ENCODE data around the gene MAPKAPK2.

DNA sequence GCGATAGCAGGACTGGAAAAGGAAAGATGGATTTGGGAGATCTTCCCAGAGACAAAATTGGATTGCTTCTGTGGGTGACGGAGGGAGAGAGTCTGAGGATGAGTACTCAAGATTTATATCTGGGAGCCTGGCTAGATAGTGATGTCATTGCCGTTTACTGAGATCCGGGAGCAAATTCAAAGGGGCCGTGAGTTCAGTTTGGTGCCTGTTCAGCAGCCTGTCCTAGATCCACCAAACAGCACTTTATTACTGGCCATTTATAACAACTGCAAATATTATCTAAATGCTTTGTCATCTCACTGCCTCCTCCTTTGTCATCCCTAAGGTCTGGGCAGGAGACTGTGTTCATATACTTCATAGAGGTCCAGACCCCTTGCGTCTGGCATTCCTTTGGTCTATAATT, 29.2 kb downstream of the MAPKAPK2 start:
- TF ChIP-seq, protein P1, sequence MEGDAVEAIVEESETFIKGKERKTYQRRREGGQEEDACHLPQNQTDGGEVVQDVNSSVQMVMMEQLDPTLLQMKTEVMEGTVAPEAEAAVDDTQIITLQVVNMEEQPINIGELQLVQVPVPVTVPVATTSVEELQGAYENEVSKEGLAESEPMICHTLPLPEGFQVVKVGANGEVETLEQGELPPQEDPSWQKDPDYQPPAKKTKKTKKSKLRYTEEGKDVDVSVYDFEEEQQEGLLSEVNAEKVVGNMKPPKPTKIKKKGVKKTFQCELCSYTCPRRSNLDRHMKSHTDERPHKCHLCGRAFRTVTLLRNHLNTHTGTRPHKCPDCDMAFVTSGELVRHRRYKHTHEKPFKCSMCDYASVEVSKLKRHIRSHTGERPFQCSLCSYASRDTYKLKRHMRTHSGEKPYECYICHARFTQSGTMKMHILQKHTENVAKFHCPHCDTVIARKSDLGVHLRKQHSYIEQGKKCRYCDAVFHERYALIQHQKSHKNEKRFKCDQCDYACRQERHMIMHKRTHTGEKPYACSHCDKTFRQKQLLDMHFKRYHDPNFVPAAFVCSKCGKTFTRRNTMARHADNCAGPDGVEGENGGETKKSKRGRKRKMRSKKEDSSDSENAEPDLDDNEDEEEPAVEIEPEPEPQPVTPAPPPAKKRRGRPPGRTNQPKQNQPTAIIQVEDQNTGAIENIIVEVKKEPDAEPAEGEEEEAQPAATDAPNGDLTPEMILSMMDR (IDR thresholded peaks at IDR 0.05), result no peak
- no peak for TF ChIP-seq POLR2A (IDR thresholded peaks at IDR 0.05)
